Neural cell (in vitro differentiated cells): ENCODE measurements around the gene COL5A1. TPM values are rescaled to one million over a fixed set of nuclear protein-coding genes. Genes with fewer than 3 reads are reported as not detected.

Experiments used
- H2AFZ ChIP-seq: fragments of 200-600, 300-800 bp; sonication (generic), shearing (Covaris generic); 2 replicates; pipeline ENCODE4 v1.6.0; 2014; ENCODE audit warnings: low read depth, mild to moderate bottlenecking, antibody characterized with exemption, low read length, moderate library complexity
- H3F3A ChIP-seq: fragments of 200-600 bp; shearing (Covaris generic); 2 replicates; pipeline ENCODE4 v1.6.1; 2016; ENCODE audit warnings: mild to moderate bottlenecking, moderate library complexity, mixed read lengths, antibody characterized with exemption, low read length; ENCODE audit not compliant: insufficient read depth, poor library complexity, severe bottlenecking
- H3K27ac ChIP-seq: fragments of 200-600, 300-800 bp; sonication (generic), shearing (Covaris generic); 2 replicates; pipeline ENCODE4 v1.5.1; 2014; ENCODE audit warnings: mild to moderate bottlenecking, low read length, moderate library complexity
- H3K27me3 ChIP-seq: fragments of 300-800, 200-600 bp; sonication (generic), shearing (Covaris generic); 2 replicates; pipeline ENCODE4 v1.6.0; 2014; ENCODE audit warnings: mild to moderate bottlenecking, low read depth, low read length, moderate library complexity; ENCODE audit not compliant: insufficient read depth
- H3K36me3 ChIP-seq: fragments of 300-800, 200-600 bp; sonication (generic), shearing (Covaris generic); 2 replicates; pipeline ENCODE4 v1.5.1; 2014; ENCODE audit warnings: mild to moderate bottlenecking, antibody characterized with exemption, low read length, moderate library complexity; ENCODE audit not compliant: insufficient read depth
- H3K4me2 ChIP-seq: fragments of 300-800, 200-600 bp; sonication (generic), shearing (Covaris generic); 2 replicates; pipeline ENCODE4 v1.6.0; 2014; ENCODE audit warnings: mild to moderate bottlenecking, low read length
- H3K4me3 ChIP-seq: fragments of 300-800, 200-600 bp; sonication (generic), shearing (Covaris generic); 2 replicates; pipeline ENCODE4 v1.5.1; 2014; ENCODE audit warnings: mild to moderate bottlenecking, low read length, moderate library complexity
- H3K79me2 ChIP-seq: fragments of 200-600 bp; shearing (Covaris generic); replicated peaks from 2 replicates; pipeline ENCODE4 v1.6.0; 2014; ENCODE audit warnings: mild to moderate bottlenecking, low read length, moderate library complexity; ENCODE audit not compliant: insufficient read depth
- H3K9ac ChIP-seq: fragments of 300-800, 200-600 bp; sonication (generic), shearing (Covaris generic); 2 replicates; pipeline ENCODE4 v1.6.1; 2016; ENCODE audit warnings: mild to moderate bottlenecking, low read length, mixed read lengths
- H3K9me2 ChIP-seq: fragments of 200-600 bp; shearing (Covaris generic); 2 replicates; pipeline ENCODE4 v1.6.1; 2016; ENCODE audit warnings: mild to moderate bottlenecking, low read length, mixed read lengths; ENCODE audit not compliant: insufficient read depth
- H3K9me3 ChIP-seq: fragments of 200-600, 300-800 bp; sonication (generic), shearing (Covaris generic); 2 replicates; pipeline ENCODE4 v1.6.1; 2016; ENCODE audit warnings: mild to moderate bottlenecking, mixed run types, low read length, moderate library complexity, mixed read lengths
- H4K20me1 ChIP-seq: fragments of 200-600 bp; shearing (Covaris generic); 2 replicates; pipeline ENCODE4 v1.6.1; 2016; ENCODE audit warnings: mild to moderate bottlenecking, mixed run types; ENCODE audit not compliant: insufficient read depth
- EP300 ChIP-seq: fragments of 450-650 bp; conservative IDR thresholded peaks from 2 replicates; pipeline ENCODE4 v1.6.1; 2014; ENCODE audit warnings: antibody characterized with exemption, mild to moderate bottlenecking, moderate library complexity; ENCODE audit not compliant: poor library complexity, severe bottlenecking
- EZH2 ChIP-seq: fragments of 200-600, 300-800 bp; shearing (Covaris generic), sonication (generic); IDR thresholded peaks from 2 replicates; pipeline ENCODE4 v1.6.1; 2014; ENCODE audit warnings: antibody characterized with exemption, low read length, borderline replicate concordance, mild to moderate bottlenecking; ENCODE audit not compliant: insufficient read depth, poor library complexity, severe bottlenecking
- MXI1 ChIP-seq: fragments of 450-650 bp; conservative IDR thresholded peaks from 2 replicates; pipeline ENCODE4 v1.6.1; 2014; ENCODE audit warnings: antibody characterized with exemption, mild to moderate bottlenecking; ENCODE audit not compliant: poor library complexity, severe bottlenecking
- POLR2AphosphoS5 ChIP-seq: IDR thresholded peaks from 2 replicates; pipeline ENCODE4 v1.6.1; 2012
- RAD21 ChIP-seq: fragments of 450-650 bp; conservative IDR thresholded peaks from 2 replicates; pipeline ENCODE4 v1.6.1; 2014; ENCODE audit warnings: antibody characterized with exemption, mild to moderate bottlenecking, moderate library complexity
- SMC3 ChIP-seq: fragments of 450-650 bp; conservative IDR thresholded peaks from 2 replicates; pipeline ENCODE4 v1.6.1; 2014; ENCODE audit warnings: antibody characterized with exemption, mild to moderate bottlenecking, moderate library complexity; ENCODE audit not compliant: poor library complexity
- TAF1 ChIP-seq: IDR thresholded peaks from 2 replicates; pipeline ENCODE4 v1.6.1; 2012; ENCODE audit warnings: low read depth
- polyA plus RNA-seq: library from polyadenylated mRNA; depleted of rRNA; stranded (reverse); fragments of >200 nt; gene quantifications from 2 replicates; pipeline ENCODE4 v1.2.3, GENCODE V29; 2014
- TF ChIP-seq, protein P1 (sequence below): IDR thresholded peaks from 2 replicates; pipeline ENCODE4 v1.6.1; 2012; ENCODE audit warnings: borderline replicate concordance
- TF ChIP-seq, protein P2 (sequence below): fragments of 450-650 bp; IDR thresholded peaks from 2 replicates; pipeline ENCODE4 v1.5.1; 2014; ENCODE audit warnings: antibody characterized with exemption, mild to moderate bottlenecking, moderate library complexity; ENCODE audit not compliant: poor library complexity, severe bottlenecking

Gene COL5A1
- polyA plus RNA-seq, 1 donor from 2014 or later, result not detected

DNA sequence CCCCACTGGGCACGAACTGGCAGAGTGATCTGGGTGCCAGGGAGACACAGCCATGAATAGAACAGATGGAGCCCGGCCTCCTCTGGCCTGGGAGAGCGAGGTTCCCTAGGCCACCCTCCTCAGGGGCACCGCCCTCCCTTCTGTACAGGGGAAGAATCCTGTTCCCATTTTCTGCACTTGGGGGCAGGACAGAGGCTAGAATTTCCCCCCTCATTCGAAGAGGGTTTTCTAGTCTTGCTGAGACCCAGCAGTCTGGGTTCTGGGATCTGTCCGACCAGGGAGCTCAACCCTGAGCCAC, 52.7 kb downstream of the COL5A1 start:
- no peak for TF ChIP-seq EZH2
- TF ChIP-seq, protein P1, sequence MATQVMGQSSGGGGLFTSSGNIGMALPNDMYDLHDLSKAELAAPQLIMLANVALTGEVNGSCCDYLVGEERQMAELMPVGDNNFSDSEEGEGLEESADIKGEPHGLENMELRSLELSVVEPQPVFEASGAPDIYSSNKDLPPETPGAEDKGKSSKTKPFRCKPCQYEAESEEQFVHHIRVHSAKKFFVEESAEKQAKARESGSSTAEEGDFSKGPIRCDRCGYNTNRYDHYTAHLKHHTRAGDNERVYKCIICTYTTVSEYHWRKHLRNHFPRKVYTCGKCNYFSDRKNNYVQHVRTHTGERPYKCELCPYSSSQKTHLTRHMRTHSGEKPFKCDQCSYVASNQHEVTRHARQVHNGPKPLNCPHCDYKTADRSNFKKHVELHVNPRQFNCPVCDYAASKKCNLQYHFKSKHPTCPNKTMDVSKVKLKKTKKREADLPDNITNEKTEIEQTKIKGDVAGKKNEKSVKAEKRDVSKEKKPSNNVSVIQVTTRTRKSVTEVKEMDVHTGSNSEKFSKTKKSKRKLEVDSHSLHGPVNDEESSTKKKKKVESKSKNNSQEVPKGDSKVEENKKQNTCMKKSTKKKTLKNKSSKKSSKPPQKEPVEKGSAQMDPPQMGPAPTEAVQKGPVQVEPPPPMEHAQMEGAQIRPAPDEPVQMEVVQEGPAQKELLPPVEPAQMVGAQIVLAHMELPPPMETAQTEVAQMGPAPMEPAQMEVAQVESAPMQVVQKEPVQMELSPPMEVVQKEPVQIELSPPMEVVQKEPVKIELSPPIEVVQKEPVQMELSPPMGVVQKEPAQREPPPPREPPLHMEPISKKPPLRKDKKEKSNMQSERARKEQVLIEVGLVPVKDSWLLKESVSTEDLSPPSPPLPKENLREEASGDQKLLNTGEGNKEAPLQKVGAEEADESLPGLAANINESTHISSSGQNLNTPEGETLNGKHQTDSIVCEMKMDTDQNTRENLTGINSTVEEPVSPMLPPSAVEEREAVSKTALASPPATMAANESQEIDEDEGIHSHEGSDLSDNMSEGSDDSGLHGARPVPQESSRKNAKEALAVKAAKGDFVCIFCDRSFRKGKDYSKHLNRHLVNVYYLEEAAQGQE, result no peak
- H3F3A ChIP-seq, result no peaks in the 10 kb centered on the region
- H3K36me3 ChIP-seq, result no peaks in the 10 kb centered on the region
- no peaks in the 10 kb centered on the region for H3K79me2 ChIP-seq
- no peak overlapping the region for H3K4me2 ChIP-seq
- no peaks in the 10 kb centered on the region for H3K9me3 ChIP-seq
- no peaks in the 10 kb centered on the region for H3K9me2 ChIP-seq
- H4K20me1 ChIP-seq, result no peaks in the 10 kb centered on the region
- no peaks in the 10 kb centered on the region for H3K27me3 ChIP-seq
- no peak overlapping the region for H2AFZ ChIP-seq
- no peak overlapping the region for H3K27ac ChIP-seq
- no peak overlapping the region for H3K9ac ChIP-seq
- H3K4me3 ChIP-seq, result no peak overlapping the region

DNA sequence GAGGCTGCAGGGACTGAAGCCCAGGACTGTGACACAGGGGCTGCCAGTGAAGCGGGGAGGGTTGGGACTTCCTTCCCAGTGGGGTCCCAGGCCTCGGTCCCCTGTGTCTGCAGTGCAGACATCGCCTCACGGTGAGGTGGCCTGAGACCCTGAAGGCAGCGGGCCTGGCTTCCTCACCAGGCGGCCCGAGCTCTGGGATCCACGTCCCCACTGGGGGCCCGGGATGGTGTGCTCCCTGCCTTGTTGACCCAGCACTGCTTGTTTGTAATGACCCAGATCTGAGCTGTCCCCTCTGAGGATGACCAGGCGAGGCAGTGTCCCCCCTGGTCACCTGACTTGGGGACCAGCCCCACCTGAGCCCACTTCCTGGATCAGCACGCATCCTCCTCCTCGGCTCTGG, 53.1 kb downstream of the COL5A1 start:
- no peak overlapping the region for H3K27ac ChIP-seq
- no peak overlapping the region for H3K9ac ChIP-seq
- TF ChIP-seq, protein P2, sequence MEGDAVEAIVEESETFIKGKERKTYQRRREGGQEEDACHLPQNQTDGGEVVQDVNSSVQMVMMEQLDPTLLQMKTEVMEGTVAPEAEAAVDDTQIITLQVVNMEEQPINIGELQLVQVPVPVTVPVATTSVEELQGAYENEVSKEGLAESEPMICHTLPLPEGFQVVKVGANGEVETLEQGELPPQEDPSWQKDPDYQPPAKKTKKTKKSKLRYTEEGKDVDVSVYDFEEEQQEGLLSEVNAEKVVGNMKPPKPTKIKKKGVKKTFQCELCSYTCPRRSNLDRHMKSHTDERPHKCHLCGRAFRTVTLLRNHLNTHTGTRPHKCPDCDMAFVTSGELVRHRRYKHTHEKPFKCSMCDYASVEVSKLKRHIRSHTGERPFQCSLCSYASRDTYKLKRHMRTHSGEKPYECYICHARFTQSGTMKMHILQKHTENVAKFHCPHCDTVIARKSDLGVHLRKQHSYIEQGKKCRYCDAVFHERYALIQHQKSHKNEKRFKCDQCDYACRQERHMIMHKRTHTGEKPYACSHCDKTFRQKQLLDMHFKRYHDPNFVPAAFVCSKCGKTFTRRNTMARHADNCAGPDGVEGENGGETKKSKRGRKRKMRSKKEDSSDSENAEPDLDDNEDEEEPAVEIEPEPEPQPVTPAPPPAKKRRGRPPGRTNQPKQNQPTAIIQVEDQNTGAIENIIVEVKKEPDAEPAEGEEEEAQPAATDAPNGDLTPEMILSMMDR, result no peak
- no peak for TF ChIP-seq TAF1
- no peaks in the 10 kb centered on the region for H4K20me1 ChIP-seq
- no peaks in the 10 kb centered on the region for H3F3A ChIP-seq
- no peaks in the 10 kb centered on the region for H3K36me3 ChIP-seq
- no peak overlapping the region for H3K4me2 ChIP-seq
- H3K79me2 ChIP-seq, result no peaks in the 10 kb centered on the region
- H3K4me3 ChIP-seq, result no peak overlapping the region
- H3K9me2 ChIP-seq, result no peaks in the 10 kb centered on the region
- H3K9me3 ChIP-seq, result no peaks in the 10 kb centered on the region
- no peaks in the 10 kb centered on the region for H3K27me3 ChIP-seq
- no peak overlapping the region for H2AFZ ChIP-seq

DNA sequence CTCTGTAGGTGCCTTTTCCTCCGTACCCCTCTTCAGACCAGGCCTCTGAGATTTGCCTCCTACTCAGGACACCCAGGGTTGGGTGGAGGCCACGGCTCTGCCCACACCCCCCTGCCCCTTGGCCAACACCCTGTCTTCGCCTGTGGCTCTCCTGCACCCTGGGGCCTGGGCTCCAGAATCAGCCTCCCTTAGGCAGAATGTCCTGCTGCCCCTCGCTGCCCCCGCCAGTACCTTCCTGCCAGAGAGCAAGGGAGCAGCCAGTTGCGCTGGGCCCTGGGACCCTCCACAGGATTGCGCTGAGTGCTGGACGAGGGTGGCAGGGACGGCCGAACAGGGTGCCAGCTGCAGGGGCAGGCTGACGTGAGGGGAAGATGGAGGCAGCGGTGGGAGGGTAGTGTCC, 53.5 kb downstream of the COL5A1 start:
- no peaks in the 10 kb centered on the region for H3K79me2 ChIP-seq
- H2AFZ ChIP-seq, result no peak overlapping the region
- no peak overlapping the region for H3K4me2 ChIP-seq
- H3K9me3 ChIP-seq, result no peaks in the 10 kb centered on the region
- H3K4me3 ChIP-seq, result no peak overlapping the region
- TF ChIP-seq TAF1 (no peak), EP300 (no peak), POLR2AphosphoS5 (no peak), EZH2 (no peak), MXI1 (no peak), RAD21 (no peak), SMC3 (no peak)
- TF ChIP-seq, protein P2, result no peak
- TF ChIP-seq, protein P1, result no peak
- H3K27me3 ChIP-seq, result no peaks in the 10 kb centered on the region
- no peak overlapping the region for H3K9ac ChIP-seq
- H3K36me3 ChIP-seq, result no peaks in the 10 kb centered on the region
- no peak overlapping the region for H3K27ac ChIP-seq
- no peaks in the 10 kb centered on the region for H3F3A ChIP-seq
- no peaks in the 10 kb centered on the region for H4K20me1 ChIP-seq
- no peaks in the 10 kb centered on the region for H3K9me2 ChIP-seq
